G401.6 (cell line): ENCODE measurements around the gene LAD1.

Experiments
- FAIRE-seq: peaks from 2 replicates; lab custom pipeline; 2012; peaks lifted over from hg19 to GRCh38; lab: Jason Lieb, UNC

The LAD1 gene

DNA sequence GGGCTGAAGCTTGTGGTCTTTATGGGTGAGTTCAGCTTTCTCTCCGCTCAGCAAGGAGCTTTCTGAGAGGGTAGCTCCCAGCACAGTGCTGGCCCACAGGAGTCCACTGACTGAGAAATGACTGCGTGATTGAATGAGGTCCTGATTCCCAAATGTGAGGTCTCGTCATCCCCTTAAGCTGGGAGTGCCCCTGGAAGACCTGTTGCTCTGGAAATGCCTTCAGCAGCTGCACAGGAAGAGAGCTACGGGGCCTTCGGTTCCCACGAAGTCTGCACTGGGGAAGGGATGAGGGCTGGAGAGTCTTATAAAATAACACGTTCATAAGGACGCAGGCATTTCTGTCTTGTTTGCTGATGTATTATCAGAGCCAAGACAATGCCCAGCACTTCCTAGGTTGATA, 35.7 kb downstream of the LAD1 start:
- FAIRE-seq: no peak

DNA sequence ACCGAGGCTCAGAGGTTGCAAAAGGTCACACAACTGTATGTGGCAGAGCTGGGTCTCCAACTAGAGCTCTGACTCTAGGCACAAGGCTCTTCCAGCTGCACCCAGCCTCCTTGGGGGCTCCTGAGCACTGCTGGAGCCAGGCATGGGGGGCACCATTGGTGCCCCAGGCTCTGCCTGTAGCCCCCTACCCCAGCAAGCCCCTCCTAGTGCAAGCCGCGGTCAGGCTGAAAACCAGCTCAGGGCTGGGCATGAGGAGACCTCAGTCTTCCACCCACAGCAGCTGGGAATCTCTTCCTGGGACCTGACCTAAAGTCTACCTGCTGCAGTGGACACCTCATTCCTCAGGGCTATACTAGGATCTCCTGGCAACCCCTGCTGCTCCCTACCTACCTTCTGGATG, 36.2 kb downstream of the LAD1 start:
- FAIRE-seq: no peak

DNA sequence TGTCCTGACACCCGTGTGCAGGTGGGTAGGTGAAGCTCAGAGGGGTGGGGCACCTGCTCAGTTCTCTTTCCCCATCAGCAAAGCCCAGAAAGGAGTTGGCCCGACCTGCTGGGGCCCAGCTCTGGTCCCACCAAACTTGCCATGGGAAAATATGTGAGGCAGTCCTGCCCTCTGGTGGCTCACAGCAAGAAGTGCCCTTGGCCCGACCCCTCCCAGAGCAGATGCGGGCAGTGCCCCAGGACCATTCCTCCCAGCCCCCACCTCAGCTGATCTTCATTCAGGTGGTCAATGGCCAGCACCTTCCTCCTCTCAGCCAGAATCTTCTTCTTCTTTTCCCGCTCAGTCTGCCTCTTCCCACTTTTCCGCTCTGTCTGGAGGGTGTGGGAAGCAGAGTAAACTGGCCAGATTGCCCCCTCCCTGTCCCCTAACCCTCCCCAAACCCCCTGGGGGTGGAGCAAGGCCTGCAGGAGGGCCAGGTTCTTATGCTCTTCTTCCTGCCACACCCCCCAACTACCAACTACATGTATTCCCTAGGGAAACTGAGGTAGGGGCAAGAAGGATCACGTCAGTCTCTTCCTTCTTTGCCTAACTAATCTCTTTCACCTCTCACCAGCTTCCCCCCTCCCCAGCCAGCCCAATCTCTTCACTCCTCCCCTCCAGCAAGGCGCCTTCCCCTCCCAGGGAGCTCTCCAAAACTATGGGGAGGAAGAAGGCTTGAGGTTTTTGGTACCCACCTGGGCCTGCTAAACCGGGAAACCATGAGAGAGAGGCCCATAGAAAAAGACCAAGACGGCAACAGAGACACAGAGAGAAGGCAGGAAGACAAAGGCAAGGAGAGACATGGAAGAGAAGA, 37.2 kb downstream of the LAD1 start:
- FAIRE-seq: no peak

DNA sequence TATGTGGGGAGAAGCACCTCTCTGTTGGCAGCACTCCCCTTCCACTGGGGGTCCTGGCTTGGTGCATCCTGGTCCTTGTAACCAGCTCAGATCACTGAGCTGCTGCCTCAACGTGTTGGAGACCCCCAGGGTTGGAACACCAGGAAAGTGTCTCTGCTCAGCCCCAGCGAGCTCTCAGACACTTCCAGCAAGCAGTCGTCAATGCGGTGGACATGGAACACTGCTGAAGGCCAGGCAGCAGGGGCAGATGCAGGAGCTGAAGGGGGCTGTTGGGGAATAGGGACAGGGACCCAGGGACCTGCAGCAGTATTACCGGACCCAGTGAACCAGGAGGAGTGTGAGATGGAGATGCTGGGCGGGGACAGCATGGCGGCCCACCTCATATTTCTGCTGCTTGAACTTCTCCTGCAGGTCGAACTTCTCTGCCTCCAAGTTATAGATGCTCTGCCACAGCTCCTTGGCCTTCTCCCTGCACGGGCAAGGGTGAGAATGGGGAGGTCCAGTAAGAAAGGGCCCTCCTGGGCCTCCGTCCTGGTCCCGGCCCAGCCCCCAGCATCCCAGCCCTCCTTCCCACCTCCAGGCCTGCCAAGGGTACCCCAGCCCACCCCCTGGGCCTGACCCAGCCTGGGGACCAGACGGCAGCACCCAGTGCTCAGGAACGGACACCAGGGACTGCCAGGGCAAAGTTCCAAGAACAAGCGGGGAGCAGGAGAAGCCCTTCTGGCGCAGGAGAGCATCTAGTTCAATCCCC, 38.0 kb downstream of the LAD1 start:
- FAIRE-seq: no peak

DNA sequence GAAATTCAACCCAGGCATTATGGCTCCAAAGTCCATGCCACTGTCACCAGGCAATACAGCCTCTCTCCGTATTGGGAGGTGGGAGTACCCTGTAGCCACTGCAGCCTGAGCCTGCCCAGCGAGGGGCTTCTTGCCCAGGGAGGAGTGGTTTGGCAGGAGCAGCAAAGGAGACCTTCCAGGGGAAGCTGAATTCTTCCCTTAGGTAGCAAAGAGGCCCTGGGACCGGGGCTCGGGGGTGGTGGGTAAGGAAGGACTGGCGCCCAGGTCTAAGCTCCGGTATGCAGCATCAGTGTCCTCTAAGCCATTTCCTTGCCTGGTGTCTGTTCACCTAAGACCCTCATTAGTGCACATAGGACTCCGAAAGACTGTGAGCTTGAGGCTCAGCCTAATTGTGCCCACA, 38.6 kb downstream of the LAD1 start:
- FAIRE-seq: no peak

DNA sequence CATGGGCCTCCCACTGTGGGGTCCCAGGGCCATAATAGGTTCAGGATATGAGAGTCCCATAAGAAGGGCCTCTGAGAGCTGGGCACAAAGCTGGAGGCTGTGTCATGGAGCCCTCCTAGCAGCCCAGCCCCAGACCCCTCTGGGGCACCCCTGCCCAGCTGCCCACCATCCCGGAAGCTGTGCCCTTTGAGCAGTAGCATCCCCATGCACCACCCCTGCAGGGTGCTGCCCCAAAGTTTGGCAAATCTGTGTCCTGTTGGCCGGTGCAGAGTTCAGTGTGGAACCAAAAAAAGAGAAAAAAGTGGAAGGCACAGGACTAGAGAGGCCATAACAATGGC, 39.3 kb downstream of the LAD1 start:
- no peak for FAIRE-seq

DNA sequence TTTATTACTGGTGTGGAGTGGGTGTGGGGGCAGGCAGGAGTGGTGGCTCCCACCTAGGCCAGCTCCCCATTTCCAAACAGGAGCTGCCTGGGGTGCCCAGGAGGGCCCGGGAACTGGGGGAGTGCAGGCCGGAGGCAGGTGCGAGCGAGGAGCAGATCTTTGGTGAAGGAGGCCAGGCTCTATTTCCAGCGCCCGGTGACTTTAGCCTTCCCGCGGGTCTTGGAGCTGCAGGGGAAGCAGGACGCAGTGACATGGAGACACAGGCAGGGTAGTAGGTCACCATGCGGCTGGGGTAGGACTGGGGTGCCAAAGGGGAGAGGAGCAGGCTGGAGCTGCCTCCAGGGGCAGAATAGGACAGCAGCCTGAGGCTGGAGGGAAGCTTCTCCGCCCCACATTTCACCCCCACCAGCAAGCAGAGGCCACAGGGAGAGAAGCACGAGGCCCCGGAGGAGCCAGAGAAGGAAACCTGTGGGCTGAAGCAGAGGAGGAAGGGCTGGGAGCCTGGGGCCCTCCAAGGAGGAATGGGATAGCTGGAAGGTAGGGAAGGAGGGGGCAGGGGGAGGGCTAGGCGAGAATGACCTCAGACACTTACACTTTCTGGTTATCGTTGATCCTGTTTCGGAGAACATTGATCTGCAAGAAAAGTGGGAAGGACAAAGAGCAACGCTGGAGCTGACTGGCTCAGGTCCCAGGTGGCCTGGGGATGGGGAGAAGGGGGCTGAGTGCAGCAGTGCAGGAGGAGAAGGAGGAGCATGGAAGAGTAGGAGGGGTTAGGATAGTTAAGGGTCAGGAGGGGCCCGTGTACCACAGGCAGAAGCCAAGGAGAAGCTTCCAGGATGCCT, 39.9 kb downstream of the LAD1 start:
- no peak for FAIRE-seq

DNA sequence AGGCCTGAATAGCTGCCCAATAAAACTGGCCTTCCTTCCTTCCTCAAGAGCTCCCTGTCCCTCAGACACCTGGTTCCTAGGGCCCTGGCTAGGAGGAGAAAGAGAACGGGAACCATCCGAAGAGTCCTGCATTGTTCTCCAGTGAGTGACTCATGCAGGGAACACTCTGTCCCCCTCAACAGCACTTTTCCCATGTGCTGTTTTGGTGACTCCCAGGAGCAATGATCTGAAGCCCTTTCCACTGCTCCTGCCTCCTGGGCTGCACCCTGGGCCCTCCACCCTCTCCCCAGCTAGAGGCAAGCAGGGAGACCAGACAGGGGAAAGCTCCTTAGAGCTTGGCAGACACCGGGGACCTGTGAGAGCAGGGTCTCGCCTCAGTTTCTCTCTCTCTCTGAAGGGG, 40.5 kb downstream of the LAD1 start:
- no peak for FAIRE-seq

DNA sequence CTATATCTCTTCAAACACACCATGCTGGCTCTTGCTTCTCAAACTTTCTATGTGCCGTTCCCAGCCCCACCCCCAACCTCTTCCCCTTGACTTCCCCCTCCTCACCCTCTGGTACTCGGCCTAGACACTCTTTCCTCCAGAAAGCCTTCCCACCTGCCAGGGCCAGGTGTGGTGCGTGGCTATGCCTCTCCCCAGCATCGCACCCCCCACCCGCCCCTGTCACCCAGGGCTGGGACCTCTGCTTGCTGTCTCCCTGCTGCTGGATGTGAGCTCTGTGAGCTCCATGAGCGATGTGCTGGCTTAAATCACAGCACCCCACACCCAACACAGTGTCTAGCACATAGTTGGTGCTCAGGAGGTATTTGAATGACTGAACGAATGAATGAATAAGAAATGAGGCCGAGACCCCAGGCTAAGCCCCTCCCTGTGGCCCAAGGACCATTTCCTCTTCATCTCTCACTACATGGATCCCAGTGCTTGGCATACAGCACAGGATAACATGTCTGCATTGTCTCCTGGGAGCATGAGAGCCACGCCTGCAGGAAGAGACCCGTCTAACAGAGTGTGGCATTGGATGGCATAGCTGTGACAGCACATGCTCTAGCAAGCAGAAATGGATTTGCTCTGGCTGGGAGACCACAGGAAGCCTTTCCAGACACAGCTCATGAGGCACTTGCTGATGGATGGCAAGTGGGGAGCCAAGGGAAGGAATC, 41.3 kb downstream of the LAD1 start:
- no peak for FAIRE-seq

DNA sequence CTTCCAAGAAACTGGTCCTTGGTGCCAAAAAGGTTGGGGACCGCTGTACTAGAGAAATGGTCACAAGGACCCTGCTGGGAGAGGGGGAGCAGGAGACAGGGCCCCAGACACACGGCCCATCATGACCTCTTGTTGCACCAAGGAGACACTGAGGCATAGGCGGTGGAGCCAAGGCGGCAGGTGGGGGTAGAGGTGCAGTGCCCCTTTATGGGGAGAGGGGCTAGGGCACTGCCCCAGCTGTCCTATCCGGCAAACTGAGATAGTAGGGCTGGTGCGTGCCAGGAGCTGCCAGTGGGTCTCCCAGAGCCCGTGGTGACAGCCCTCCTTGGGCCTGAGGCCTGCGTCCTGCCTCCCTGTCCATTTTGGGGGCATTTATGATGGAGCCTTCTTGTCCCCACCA, 41.9 kb downstream of the LAD1 start:
- FAIRE-seq: no peak

DNA sequence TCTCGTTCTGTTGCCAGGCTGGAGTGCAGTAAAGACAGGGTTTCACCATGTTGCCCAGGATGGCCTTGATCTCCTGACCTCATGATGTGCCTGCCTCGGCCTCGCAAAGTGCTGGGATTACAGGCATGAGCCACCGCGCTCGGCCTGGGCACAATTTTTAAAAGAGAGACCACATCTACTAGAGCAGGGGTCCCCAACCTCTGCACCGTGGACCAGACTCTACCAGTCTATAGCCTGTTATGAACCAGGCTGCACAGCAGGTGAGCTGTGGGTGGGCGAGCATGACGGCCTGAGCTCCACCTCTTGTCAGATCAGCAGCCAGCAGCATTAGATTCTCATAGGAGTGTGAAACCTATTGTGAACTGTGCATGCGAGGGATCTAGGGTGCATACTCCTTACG, 42.4 kb downstream of the LAD1 start:
- no peak for FAIRE-seq

DNA sequence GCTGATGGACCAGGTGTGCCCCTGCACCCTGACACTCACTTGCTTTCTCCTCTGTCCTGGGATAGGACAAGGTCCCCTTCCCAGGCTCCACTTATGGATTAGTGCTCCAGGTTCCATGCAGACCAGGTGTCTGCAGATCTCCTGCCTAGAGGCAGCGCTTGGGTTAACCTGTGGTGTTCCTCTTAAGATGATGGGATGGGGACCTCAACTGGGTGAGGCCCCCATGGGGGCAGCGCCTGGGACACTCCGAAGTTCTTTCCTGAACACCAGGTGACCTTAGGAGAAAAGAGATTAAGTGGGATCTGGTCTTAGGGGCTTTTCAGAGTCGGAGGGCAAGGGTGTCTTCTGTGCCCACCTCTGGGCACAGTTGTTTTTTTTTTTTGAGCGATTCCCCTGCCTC, 42.9 kb downstream of the LAD1 start:
- no peak for FAIRE-seq

DNA sequence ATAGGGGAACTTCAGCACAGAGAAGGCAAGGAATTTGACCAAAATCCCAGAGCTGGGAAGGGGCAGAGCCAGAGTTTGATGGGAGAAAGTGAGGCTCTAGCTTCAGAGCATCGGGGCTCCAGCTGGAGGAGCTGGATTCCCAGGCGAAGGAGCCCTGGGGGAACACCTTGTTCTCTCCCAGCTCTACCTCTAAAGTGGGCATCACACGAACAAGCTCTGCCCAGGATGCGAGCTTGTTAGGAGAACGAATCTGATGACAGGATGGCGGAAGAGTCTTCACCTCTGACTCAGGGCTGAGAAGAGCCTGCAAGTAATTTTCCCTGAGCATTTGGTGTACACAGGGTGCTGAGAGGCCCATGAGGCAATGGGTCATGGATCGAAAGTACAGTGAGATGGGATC, 43.7 kb downstream of the LAD1 start:
- FAIRE-seq: no peak

DNA sequence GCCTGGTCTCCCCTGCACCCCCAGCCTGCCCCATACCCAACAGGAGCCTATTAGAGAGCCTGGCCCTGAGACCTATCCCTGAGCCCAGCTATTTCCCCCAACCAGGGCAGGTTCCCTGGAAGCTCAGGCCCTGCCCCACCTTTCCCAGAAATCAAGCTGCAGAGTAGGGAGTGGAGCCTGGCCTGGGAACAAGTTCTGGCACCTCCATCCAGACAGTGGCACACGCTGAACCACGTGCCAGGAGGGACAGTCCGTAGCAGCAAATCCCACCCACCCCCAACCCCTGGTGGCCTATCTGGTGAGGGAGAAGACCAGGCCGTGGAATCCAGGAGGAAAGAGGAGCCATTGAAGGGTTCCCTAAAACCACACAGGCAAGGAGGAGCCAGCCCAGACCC, 44.2 kb downstream of the LAD1 start:
- no peak for FAIRE-seq

DNA sequence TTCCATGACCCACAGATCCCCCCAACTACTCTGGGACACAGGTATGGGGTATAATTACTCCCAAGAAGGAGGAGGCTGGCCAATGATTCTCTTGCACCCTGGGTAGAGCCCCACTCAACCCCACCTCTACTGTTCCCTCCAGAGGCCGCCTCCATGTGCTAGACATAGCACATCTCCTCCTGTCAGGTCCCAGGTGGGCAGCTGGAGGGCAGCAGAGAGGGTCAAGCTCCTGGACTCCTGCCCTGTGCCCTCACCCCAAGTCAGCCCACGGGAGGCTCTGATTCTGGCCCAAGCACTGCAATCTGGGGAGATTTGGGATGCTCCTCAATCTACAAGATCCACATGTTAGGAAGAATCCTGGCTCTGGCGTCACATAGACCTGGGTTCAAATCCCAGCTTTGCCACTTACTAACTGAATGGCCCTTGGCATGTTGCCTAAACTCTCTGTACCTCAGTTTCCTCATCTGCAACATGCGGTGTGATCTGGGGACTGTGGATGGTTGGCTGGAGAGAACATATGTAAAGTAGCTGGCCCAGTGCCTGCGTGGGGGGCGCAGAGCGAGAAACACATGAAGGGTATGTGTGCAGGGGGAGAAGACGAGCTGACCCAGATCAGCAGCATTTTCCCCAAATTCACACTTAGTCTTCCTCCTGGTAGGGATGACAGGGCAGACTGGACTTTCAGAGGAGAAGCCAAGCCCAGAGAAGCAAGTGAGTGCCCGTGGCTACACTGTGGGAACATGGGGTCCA, 44.8 kb downstream of the LAD1 start:
- no peak for FAIRE-seq

DNA sequence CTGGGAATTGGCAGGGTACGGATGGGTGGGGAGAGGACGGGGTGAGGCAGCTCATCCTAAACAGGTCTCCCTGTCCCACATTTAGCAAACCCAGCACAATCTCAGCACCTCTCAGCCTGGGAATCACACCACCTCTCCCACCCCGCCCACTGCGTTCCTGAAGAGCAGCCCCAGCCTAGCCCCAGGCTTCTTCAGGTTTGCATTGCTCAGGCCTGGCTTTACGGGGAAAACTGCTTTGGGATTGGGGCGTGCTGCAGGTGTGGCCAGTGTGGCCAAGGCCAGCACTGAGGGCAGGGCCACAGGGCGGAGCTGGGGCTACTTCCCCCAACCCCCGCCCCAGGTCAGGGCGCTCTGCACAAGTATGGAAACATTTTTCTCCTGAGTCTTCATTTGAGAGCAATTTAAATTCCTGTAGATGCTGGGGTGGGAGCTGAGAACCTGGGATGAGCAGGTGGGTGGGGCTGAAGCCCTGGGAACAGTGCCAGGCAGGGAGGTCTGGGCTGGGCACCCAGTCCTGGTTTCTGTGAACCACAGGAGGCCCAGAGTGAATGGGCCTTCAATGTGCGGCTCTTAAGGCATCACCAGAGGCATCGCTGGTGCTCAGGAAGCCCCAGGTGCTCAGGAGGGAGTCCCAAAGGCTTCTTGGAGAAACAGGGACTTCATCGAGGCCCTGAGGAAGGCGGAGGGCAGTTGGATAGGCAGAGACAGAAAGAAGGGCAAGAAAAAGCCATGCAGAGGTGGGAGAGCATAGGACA, 45.8 kb downstream of the LAD1 start:
- FAIRE-seq: no peak

DNA sequence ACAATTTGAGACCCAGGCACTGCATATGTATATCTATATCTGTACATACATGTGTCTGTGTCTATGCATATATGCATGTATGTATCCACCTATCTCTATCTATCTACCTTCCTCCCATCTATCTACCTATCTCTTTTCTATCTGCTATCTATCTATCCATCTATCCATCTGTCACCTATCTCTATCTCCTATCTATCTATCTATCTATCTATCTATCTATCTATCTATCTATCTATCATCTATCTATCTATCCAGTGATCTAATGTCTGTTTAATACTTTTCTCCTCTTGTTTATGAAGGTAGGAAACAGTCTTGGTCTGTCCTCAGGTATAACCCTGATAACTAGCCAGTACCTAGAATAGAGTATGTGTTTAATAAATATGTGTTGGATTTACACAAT, 47.5 kb downstream of the LAD1 start:
- no peak for FAIRE-seq

DNA sequence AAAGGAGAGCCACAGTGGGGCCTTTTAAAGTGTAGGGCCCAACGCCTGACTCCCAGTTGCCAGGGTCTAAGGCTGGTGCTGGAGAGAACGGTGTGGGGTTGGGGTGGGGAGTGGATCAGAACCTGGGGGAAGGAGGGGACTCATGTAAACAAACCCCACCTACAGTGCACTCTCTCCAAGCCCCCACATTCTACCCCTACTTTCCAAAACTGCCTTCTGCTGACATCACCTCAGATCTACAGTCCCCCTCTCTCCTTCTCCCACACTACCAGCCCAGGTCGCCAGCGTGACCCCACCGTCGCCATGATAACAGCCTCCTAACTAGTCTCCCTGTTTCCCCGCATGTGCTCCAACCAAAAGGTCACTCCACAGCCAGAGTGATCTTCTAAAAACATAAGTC, 48.2 kb downstream of the LAD1 start:
- FAIRE-seq: no peak

DNA sequence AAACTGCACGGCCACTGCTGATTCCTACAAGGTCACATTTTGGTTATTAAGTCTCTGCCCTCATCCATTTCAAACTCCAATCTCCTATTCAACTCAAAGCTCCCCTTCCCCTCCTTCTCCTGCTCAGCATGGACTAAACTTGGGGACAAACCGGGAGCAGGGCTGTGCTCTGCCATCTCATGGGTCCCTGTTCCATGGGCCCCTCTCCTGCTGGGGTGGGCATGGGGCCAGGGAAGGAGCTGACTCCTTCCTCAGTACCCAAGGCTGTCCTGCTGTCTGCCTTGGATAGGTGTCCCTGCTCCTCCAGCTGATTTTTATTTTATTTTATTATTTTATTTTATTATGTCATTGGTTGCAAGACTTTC, 48.8 kb downstream of the LAD1 start:
- no peak for FAIRE-seq

DNA sequence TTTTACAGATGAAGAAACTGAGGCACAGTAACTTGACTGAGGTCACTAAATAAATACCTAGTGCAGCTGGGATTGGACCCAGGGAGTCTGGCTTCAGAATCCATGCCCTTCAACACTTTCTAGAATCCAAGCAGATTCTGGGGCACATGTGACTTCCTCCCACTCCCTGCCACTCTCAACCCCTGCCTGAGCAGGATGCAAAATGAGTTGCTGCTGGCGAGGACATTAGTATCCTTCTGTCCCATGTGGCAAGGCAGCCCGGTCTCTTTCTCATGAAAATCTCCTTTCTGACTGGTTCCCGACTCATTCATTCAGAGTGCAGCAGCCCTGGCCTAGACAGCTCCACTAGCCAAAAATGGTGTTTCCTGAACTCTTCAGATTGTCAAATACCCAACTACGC, 50.0 kb downstream of the LAD1 start:
- no peak for FAIRE-seq

DNA sequence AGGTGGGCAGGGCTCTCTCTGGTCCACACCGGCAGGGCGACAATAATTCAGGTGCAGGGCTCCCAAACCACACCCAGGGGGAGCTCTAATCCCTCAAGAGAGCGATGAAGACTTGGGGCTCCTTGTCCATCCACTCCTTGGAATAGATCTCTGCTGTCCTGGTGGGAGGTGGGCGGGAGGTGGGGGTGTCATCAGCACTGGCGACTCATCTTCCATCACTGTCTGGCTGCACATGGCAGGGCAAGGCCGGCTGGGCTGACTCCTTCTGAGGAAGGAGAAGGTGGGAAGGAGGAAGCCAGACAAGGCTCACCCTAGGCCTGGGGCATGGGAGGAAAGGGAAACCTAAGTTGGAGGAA, 50.9 kb downstream of the LAD1 start:
- no peak for FAIRE-seq
